Forelimb muscle (tissue), 1 donor: ENCODE measurements around the gene HSPG2. TPM values are rescaled to one million over a fixed set of nuclear protein-coding genes. Genes with fewer than 3 reads are reported as not detected.

Experiments used
- DNase-seq: peaks from one replicate; pipeline ENCODE4 v3.0.0-alpha.2; 2013; ENCODE audit warnings: low read depth
- polyA plus RNA-seq: library from polyadenylated mRNA; unstranded; fragments of 120-200 nt; gene quantifications from one replicate; pipeline ENCODE4 v1.2.1, GENCODE V29; 2013; ENCODE audit not compliant: insufficient read length

Gene HSPG2
- polyA plus RNA-seq, 1 donor, result 223 TPM

- no peak for DNase-seq
Observed at GRCh38 chr1:21899267-21899810, 37.8 kb downstream of the HSPG2 start.

- no peak for DNase-seq
Observed at GRCh38 chr1:21898326-21899200, 38.5 kb downstream of the HSPG2 start.

GRCh38 chr1:21897844-21898243, 39.3 kb downstream of the HSPG2 start:
- no peak for DNase-seq

GRCh38 chr1:21896652-21897532, 40.2 kb downstream of the HSPG2 start:
- DNase-seq, result no peak

DNA sequence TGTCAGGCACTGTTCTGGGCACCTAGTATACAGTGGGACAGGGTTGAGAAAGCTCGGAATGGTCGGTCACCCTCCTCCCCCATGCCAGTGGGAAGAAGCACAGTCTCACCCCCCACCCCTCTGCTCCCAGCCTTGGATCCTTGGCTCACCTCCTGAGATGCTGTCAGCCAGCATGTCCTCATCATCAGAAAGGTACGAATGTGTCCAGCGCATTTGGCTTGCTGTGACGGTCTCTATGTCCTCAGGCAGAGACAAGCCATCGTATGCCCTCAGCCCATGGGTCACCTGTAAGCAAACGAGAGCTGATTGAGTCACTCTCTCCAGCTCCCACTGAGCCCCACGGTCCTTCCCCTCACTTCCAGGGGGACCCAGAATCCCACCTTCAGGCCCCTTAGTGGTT, 41.1 kb downstream of the HSPG2 start:
- no peak for DNase-seq

GRCh38 chr1:21894034-21894881, 42.9 kb downstream of the HSPG2 start:
- DNase-seq, result no peak

DNA sequence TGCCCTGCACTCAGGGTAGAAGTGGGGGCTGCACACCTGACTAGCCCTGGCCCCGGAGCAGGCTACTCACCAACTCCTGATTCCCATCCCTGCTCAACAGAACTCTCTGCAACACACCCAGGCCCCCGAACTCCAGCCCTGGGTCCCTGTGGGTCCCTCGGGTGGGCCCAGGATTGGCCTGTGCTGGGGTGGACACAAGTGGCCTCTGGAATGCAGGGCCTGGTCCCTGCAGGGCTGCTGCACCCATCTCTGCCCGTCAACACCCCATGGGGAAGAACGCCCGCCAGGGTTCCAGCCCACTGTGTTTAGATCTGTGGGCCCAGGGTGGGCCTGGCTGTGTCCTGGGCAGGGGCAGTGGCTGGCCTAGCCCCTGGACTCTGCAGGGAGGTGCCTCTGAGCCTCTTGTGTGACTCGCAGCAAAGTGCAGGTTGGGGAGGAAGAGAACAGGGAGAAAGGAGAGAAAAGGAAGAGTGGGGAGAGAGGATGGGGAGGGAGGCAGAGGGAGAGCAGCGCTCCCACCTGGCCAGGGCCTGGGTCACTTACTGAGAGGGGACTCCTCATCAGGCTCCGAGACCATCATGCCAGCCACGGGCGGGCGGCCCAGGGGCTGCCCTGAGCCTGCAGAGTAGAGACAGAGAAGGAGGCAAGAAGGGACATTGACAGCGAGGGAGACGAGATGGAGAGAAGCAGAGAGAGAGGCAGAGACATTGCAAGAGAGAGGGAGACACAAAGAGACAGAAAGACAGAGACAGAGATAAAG, 43.9 kb downstream of the HSPG2 start:
- no peak for DNase-seq

- no peak for DNase-seq
Observed at GRCh38 chr1:21891621-21892479, 45.3 kb downstream of the HSPG2 start.

DNA sequence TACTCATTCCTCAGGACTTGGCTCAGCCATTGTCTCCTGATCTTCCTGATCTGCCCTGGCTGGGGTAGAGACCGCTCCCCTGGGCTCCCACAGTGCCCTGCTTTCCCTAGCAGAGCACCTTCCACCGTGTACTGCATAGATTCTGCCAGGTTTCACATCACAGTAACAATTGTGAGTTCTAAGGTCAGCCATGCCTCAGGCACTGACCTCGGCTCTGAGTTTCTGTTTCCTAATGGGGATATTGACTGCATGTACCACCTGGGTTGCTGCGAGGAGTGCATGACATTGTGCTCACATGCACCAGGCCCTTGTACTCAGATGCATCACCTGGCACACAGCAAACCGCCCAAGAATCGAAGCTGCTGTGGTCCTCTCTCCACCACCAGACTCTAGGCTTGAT, 46.0 kb downstream of the HSPG2 start:
- DNase-seq, result no peak

- DNase-seq, result no peak
Observed at GRCh38 chr1:21888500-21888899, 48.6 kb downstream of the HSPG2 start.

DNA sequence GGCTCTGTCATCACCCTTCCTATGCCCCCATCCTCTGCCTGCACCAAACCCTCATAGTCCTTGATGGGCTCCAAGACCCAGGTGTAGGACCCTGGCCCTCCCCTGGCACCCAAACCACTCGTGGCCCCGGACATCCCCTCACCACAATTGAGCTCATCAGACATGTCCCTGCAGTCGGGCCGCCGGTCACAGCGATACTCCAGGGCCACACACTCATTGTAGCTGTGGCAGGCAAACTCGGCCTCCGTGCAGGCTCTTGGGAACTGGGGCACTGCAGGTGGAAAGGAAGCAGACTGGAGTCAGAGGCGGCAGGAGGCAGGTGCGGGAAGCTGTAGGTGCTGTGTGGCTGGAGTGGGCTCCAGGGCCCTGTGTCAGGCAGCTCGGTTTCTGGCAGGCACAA, 49.3 kb downstream of the HSPG2 start:
- no peak for DNase-seq

DNA sequence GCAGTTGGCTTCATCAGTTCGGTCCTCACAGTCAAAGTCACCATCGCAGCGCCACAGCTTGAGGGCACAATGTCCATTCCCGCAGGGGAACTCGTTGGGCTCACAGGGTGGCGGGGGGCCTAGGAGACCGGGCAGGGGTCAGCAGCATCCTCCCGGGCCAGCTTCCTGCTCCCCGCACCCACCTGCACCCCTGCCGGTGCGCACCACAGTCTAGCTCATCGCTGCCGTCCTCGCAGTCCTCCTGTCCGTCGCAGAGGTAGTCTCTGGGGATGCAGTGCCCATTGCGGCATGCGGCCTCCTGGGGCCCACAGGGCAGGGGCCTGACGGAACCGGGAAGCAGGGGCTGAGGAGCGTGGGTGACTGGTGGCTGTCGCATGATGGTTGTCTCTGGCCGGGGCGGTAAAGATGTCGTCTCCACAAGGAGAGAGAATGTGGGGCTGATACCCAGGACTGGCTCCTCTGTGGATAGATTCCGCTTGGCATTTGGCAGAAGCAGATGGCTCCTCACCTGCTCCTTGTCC, 49.8 kb downstream of the HSPG2 start:
- DNase-seq, result no peak

DNA sequence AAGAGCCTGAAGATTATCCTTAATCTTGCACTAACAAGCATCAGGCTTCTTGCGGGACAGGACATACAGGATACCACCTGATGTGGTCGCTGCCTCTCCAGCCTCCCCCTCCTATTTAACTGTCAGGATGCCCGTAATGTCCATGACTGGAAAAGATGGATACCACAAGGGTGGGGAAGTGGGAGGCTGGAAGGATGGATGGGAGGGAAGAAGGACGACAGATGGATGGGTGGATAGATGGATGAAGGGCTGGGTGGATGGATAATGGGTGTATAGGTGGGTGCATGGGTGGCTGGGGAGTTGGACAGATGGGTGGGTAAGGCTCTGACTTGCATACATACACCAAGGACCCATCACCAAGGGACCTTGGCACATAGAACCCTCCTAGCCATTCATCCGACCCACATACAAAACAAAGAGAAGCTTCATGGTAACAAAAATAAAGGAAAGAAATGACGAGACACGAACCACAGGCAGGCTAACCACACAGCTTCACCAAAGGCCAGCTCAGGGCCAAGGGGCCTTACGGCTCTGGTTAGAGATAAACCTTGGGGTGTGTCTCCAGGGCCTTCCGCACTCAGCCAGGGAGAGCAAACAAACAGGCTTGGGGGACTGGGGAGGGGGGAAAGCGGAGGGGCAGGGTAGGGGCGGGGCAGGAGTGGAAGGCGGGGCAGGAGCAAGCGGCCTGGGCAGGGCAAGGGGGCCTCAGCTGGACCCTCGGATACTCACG, 50.5 kb downstream of the HSPG2 start:
- no peak for DNase-seq

DNA sequence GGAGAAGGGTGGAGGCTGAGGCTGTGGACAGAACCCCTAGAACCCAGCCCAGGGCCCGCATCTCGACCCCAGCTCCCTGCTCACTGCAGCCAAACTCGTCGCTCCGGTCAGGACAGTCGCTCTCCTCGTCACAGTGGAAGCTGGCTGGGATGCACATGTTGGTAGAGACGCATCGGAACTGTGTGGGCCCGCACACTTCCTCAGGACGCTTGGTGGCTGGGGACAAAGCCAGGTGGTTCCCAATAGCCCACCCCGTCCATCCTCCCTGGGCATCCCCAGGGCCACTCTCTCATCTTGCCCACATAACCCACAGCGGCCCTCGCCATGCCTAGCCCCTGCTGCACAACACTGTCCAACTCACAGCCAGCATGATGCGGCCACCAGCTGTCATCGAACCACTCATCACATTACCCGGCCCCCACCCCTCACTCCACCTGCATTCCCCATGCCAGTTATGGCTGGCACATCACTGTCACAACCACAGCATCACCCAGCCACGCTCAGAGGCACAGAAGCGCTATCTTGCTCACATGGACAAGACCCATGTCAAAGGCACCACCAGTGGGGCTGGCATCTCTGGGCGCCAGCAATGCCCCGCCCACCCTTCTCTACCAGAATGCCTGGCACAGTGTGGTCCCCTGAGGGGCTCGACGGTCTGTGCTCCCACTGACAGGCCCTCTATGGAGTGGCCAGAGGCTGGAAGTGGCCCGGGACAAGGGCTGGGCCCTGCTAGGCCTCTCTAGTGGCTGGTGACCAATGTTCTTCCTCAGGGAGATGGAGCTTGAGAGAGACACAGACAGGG, 51.7 kb downstream of the HSPG2 start:
- DNase-seq, result no peak

GRCh38 chr1:21884456-21885235, 52.5 kb downstream of the HSPG2 start:
- DNase-seq, result no peak

GRCh38 chr1:21882721-21883415, 54.2 kb downstream of the HSPG2 start:
- DNase-seq, result no peak

DNA sequence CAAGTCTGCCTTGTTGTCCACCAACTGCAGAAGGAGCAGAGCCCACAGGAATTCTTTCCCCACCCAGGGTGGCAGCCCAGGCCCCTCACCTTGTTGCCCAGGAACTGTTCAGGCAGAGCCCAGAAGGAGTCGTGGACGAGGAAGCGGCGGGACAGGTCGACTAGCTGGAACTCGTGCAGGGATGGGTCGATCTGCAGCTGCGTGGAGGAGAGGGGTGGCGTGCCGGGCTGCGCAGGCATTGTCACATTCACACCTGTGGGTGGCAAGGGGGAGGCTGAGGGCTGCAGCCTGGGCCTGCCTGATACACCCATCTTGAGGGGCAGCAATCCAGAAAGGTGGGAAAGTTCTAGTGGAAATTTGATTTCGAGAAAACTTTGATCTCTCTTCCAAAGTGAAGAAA, 55.9 kb downstream of the HSPG2 start:
- no peak for DNase-seq
